Dermis microvascular lymphatic vessel endothelial cell (primary cell): ENCODE data around the gene NPHS1. TPM values are rescaled to one million over a fixed set of nuclear protein-coding genes. Genes with fewer than 3 reads are reported as not detected.
"Not testable (repeated sequence)": the region's sequence is repeated elsewhere in the genome, so short reads cannot be mapped to it uniquely, and the experiment has no call there.

Source experiments
- DNase-seq, 2 donors: peaks; one replicate each; pipeline versions ENCODE4 v3.0.0 to v3.0.0-alpha.2; 2010; ENCODE audit warnings: low read depth in 2 of 2
- total RNA-seq: library from RNA; depleted of rRNA; stranded (reverse); fragments of >200 nt; gene quantifications from 2 replicates; pipeline ENCODE4 v1.2.1, GENCODE V29; 2014

Gene NPHS1
- total RNA-seq, 1 donor from 2014 or later, result not detected

DNA sequence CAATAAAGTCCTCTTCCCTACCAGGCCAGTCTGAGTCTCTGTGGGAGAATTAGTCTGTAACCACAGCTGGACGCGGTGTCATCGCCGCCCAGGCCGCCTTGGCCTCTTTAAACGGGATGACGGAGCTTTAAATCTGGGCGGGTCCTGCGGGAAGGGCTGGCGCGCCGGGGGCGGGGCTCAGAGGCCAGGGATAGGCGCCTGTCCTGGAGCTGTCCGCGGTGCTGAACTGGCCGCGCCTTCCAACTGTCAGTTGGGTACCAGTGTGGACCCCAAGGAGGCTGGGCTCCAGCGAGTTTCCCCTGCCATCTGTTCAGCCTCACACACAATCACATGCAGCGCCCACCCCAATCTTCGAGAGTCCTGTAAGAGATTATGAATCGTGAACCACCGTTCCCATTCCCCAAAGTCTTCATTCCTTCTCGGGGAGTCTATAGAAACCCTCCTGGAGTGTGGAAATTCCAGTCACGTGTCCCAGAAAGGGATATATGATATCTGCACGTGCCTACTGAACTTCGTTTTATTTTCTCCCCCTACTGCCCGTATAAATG, 27.5 kb upstream of the NPHS1 start:
- DNase-seq, result peak; percentile 63 to 85

DNA sequence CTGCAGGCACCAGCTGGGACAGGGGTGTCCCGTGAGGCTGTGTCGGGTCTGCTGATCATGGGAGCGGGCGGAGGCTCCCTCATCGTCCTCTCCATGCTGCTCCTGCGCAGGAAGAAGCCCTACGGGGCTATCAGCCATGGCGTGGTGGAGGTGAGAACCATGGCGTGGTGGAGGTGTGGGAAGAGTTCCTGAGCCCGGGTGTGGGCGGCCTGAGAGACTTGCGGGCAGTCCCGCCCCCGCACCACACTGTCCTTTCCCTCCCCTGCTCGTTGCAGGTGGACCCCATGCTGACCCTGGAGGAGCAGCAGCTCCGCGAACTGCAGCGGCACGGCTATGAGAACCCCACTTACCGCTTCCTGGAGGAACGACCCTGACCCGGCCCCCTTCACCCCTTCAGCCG, 26.8 kb upstream of the NPHS1 start:
- no peak for DNase-seq

DNA sequence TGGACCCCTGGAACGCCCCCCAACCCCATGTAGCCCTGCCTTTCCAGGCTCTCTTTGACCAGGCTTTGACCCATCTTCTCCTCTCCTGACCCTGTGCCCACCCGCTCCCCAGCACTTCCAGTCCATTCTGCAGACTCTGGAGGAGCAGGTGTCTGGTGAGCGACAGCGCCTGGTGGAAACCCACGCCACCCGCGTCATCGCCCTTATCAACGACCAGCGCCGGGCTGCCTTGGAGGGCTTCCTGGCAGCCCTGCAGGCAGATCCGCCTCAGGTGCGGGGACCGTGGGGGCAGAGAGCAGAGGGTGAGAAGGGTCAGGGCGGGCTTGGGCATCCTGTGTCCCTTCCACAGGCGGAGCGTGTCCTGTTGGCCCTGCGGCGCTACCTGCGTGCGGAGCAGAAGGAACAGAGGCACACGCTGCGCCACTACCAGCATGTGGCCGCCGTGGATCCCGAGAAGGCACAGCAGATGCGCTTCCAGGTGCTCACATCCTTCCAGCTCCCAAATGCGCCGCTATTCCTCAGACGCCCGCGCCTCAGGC, 22.2 kb upstream of the NPHS1 start:
- DNase-seq, result no peak

DNA sequence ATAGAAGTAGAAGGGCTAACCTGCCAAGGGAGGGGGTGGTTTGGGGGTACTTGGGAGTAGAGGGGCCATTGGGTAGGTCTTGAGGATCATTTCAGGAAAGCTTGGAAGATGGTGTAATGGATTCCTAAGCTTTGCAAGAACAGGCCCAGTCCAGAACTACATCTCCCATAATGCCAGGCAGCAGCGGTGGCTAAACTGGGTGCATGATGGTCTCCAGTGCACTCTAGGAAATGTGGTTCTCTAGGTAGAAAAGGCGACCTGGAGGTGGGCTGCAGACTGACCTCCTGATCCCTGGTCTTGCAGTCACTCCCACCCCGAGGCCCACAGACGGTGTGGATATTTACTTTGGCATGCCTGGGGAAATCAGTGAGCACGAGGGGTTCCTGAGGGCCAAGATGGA, 19.9 kb upstream of the NPHS1 start:
- DNase-seq, result no peak

DNA sequence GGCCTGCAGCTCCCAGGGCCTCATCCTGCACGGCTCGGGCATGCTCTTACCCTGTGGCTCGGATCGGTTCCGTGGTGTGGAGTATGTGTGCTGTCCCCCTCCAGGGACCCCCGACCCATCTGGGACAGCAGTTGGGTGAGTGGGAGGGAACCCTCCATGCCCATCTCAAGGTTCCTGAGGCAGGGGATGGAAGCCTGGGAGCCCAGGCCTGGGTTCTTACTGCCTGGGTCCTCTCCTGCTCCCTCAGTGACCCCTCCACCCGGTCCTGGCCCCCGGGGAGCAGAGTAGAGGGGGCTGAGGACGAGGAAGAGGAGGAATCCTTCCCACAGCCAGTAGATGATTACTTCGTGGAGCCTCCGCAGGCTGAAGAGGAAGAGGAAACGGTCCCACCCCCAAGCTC, 19.3 kb upstream of the NPHS1 start:
- no peak for DNase-seq

DNA sequence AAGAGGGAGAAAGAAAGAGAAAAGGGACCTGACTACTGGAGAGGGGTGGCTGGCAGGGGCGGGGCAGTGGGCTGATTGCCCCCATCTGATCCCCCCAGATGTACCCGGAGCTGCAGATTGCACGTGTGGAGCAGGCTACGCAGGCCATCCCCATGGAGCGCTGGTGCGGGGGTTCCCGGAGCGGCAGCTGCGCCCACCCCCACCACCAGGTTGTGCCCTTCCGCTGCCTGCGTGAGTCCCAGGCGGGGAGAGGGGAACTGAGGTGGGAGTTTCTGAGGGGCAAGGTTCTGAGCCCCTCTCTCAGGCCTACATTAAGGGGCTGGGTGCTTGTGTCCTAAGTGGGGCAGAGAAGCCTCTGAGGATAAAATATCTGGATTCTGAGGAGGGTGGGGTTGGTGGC, 18.5 kb upstream of the NPHS1 start:
- DNase-seq, result no peak

DNA sequence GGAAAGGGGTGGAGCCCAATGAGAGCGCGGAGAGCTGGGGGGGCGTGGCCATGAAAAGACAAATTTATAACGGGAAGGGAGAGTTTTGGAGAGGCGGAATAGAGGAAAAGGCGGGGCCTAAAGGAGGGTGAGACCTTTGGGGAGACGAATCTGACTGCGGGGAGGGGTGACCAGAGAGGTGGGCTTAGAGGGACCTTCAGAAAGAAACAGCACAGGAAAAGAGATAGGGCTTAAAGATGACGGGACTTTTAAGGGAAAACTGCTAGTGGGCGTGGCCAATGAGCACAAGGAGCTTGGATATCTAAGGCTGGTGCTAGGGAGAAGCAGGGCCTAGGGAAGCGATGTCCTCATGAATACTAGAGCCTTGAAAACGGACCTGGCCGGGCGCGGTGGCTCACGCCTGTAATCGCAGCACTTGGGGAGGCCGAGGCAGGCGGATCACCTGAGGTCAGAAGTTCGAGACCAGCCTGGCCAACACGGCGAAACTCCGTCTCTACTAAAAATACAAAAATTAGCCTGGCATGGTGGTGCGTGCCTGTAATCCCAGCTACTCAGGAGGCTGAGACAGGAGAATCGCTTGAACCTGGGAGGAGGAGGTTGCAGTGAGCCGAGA, 17.9 kb upstream of the NPHS1 start:
- DNase-seq, result not testable (repeated sequence)

DNA sequence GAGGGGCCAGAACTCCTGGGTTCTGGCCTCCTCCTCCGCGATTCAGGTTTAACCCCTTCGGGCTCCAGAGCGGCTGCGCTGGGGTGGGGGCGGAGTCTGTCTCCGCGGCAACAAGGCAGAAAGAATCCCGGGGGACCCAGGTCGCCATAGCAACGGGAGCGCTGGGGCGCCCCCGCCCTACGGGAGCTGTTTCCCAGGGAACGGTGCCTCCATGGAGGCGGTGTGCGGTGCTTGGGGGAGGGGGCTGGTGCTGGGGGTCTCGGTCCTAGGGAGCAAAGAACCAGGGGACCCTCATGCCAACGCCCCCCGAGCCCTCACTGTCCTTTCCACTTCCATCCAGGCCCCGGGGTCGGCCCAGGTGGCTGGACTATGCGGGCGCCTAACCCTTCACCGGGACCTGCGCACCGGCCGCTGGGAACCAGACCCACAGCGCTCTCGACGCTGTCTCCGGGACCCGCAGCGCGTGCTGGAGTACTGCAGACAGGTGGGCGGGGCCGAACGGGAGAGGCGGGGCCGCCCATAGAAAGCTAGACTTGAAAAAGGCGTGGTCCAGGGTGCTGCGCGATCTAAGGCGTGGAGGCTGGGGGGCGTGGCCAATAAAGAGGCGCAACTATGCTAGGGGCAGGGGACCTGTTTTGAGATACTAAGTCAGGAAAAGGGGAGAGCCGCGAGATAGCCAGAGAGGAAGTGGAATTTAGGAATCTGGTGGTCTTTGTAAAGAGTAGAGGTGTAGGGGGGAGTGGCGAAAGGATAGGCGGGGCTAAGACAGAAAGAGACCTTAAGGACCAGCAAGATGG, 17.2 kb upstream of the NPHS1 start:
- DNase-seq, result peak in 1 of 2 donors; percentile 80

DNA sequence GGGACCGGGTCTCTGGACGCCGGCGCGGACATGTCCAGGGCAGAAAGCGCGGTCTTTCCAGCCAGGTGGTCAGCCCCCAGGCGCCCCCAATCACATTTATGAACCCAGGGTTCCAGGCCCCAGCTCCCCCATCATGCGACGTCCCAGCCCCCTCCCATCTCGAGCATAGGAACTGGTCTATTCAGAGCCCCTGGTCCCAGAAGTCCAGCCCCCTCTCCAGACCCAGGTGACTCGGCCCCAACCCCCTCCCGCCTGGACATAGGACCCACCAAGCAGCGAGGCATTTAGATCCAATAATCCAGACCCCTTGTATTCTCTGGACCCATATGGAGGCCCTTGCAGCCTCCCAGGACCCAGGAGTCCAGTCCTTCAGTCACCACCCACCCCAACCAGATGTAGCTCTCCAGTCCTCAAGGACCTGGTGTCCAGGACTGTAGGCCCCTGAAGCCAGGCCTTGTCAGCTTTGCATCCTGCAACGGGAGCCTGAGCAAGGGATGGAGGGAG, 16.6 kb upstream of the NPHS1 start:
- DNase-seq, result no peak

DNA sequence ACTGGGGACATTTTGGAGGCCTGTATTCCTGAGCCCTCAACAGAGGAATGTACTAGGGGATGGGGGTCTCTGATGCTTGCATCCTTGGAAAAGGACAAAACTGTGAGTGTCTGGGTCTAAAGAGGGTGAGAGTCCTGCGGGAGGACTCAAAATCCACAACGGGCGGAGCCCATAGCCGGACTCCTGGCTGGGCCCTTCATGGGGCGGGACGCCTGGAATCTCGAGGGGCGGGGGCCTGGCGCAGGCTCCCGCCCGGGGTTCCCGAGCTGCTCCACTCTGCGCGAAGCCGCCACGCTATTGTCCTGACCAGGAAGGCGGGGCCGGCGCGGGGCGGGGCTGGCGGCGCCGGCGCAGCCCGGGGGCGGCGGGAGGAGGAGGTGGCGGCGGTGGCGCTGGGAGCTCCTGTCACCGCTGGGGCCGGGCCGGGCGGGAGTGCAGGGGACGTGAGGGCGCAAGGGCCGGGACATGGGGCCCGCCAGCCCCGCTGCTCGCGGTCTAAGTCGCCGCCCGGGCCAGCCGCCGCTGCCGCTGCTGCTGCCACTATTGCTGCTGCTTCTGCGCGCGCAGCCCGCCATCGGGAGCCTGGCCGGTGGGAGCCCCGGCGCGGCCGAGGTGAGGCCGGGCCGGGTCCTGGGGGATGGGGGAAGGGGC, 16.0 kb upstream of the NPHS1 start, which contains the start of gene APLP1:
TSS of gene APLP1 (plus strand) at position 403 of the 651 bp plus-strand sequence. CDS start at position 466, 63 bp downstream.
- DNase-seq, result peak in 1 of 2 donors; percentile 50

DNA sequence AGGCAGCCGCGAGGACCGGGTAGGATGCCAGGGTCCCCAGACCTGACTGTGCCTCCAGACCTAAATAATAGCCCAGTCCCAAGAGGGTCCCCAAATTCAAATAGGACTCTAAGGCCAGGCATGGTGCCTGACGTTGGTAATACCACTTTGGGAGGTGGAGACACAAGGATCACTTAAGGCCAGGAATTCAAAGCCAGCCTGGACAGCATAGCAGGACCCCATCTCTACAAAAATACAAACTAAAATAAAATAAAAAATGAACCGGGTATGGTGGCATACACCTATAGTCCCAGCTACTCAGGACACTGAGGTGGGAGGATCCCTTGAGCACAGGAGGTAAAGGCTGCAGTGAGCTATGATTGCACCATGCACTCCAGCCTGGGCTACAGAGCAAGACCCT, 10.7 kb upstream of the NPHS1 start:
- no peak for DNase-seq

DNA sequence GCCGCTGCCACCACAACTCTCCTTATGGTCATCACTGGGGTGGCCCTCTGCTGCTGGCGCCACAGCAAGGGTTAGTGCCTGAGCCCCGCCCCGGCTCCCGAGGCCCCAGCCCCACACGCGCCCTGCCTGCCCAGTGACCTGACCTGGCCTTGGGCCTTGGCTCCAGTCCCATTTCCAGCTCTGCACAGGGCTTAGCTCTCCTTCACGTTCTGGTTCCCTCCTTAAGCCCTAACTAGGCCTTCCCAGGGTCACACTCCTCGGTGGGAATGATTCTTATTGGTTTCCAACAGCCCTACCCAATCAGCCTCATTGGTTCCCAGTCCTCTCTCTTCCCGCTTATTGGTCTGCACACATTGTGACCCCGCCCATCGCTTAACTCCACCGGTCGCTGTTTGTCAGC, 10.2 kb upstream of the NPHS1 start:
- no peak for DNase-seq

DNA sequence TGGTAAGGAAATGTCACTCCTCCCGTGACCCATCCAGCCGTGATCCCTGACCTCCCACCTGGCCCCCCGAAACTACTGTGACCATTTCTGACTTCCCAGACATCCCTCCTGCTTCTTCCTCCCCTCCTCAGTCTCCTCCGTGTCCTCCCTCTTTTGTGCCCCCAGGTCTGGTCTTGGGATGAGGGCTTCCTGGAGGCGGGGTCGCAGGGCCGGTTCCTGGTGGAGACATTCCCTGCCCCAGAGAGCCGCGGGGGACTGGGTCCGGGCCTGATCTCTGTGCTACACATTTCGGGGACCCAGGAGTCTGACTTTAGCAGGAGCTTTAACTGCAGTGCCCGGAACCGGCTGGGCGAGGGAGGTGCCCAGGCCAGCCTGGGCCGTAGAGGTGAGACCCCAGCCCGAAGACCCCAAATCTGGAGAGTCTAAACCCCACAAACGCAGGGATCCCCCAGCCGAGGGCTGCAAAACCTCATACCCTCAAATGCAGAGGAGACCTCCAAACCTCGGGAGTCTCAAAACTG, 9.4 kb upstream of the NPHS1 start:
- DNase-seq, result no peak

DNA sequence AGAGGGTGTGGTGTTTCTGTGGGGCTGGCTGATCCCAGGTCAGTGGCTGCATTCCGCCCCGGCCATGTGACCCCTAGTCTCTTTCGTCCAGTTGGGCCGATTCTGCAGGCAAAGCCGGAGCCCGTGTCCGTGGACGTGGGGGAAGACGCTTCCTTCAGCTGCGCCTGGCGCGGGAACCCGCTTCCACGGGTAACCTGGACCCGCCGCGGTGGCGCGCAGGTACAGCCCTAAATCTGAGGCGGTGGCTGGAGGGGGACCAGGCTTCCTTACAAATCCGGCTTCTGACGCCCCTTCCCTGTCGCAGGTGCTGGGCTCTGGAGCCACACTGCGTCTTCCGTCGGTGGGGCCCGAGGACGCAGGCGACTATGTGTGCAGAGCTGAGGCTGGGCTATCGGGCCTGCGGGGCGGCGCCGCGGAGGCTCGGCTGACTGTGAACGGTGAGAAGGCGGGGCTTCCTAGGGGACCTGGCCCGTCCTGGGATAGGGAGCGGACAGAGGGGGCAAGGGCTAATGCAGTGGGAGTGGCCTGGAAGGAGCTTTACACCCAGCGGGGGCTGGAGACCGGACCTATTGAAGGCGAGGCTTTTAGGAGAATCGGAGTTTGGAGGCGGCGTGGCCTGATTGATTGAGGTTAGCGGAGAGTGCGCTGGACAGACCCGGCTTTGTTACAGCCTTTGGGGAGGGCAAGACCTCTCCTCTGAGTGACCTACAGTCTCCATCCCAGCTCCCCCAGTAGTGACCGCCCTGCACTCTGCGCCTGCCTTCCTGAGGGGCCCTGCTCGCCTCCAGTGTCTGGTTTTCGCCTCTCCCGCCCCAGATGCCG, 8.7 kb upstream of the NPHS1 start:
- DNase-seq, result no peak

DNA sequence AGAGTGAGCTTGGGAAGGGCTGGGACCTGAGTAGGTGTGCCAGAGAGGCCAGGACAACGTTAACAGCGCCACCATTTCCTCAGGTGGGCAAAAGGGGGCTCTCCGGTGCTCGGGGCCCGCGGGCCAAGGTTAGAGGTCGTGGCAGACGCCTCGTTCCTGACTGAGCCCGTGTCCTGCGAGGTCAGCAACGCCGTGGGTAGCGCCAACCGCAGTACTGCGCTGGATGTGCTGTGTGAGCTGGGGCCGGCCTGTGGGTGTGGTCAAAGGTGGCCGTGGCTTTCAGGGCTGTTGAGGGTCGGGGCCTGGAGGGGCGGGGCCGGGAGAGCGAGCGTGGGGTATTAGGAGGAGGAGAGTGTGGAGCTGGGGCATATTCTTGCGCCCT, 8.1 kb upstream of the NPHS1 start:
- DNase-seq, result no peak

DNA sequence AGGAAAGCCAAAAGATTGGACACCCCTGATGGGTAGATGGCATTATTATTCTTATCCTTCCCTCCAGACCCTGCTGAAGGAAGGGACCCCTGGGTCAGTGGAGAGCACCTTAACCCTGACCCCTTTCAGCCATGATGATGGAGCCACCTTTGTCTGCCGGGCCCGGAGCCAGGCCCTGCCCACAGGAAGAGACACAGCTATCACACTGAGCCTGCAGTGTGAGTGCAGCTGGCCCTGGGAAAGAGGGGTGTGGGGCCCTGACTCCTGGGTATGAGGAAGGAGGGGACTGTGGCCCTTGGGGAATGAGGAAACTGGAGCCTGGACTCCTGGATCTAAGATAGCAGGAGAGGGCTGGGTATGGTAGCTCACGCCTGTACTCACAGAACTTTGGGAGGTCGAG, 7.1 kb upstream of the NPHS1 start:
- DNase-seq, result no peak

DNA sequence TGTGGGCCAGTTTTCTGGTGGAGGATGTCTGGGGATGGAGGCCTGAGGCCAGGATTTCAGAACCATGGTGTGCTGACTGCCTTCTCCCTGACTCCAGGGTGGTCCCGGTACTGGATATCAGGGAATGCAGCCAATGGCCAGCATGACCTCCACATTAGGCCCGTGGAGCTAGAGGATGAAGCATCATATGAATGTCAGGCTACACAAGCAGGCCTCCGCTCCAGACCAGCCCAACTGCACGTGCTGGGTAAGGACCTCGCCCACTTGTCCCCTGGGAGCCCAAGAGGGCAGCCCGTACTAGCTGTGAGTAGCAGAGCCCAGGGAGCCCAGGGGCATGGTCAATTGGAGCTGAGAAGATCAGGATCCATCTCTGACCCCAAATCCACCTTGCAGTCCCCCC, 6.0 kb upstream of the NPHS1 start:
- no peak for DNase-seq

DNA sequence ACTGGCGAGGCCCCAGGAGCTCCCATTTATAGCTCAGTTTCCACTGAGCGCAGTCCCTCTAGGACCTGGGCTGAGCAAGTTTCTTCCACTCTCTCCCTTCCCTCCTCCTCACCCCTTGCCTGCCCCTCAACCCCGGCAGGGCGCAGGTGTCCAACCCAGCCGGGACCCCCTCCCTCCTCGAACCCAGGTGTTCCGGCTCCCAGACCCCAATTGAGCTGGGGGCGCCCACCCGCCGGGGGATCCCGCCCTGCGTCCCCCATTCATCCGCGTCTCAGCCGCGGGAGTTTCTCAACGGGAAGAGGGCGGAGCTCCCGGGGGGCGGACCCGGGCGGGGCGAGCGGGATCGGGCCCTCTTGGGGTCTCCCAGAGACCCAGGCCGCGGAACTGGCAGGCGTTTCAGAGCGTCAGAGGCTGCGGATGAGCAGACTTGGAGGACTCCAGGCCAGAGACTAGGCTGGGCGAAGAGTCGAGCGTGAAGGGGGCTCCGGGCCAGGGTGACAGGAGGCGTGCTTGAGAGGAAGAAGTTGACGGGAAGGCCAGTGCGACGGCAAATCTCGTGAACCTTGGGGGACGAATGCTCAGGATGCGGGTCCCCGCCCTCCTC, 4.3 kb upstream of the NPHS1 start, which contains the start of gene KIRREL2:
TSS of gene KIRREL2 (plus strand) at position 366 of the 604 bp plus-strand sequence. CDS start at position 575, 209 bp downstream.
- no peak for DNase-seq

DNA sequence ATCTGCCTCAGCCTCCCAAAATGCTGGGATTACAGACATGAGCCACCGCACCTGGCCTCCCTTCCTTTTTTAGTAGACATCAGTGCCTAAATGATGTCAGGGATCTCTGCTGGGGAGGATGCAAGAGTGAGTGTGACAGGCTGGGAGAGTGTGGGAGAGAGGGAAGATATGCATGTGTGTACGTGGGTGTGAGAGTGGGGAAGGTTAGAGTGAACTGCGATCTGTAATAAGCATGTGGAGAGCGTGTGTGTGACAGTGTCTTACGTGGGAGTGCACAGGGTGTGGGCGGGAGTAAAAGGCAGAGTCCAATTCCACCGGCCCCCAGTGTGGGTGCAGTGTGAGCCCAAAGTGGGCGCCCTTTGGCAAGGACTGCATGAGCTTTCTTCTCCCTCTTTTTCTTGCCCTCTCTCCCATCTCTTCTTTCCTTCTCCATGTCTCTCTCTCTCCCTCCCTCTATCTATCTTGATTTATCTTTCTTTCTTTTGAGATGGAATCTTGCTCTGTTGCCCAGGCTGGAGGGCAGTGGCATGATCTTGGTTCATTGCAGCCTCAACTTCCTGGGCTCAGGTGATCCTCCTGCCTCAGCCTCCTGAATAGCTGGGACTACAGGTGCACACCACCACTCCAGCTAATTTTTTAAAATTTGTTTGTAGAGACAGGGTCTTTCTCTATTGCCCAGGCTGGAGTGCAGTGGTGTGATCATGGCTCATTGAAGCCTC, 893 bp upstream of the NPHS1 start:
- no peak for DNase-seq
